Measurements from ENCODE around the gene ERI2.
"Not testable (repeated sequence)": the region's sequence is repeated elsewhere in the genome, so short reads cannot be mapped to it uniquely, and the experiment has no call there.

ERI2 gene

GRCh38 chr16:20764448-20764847, 41.8 kb downstream of the ERI2 start:
- DNase-seq, result not testable (repeated sequence)

- DNase-seq, result peak; percentile 67
These were observed 42.6 kb downstream of the ERI2 start, which contains the start of gene ACSM3 for GRCh38 chr16:20763461-20764232. Gene ACSM3 (plus strand): TSS chr16:20764014. CDS start chr16:20770035, 6,021 bp downstream.

DNA sequence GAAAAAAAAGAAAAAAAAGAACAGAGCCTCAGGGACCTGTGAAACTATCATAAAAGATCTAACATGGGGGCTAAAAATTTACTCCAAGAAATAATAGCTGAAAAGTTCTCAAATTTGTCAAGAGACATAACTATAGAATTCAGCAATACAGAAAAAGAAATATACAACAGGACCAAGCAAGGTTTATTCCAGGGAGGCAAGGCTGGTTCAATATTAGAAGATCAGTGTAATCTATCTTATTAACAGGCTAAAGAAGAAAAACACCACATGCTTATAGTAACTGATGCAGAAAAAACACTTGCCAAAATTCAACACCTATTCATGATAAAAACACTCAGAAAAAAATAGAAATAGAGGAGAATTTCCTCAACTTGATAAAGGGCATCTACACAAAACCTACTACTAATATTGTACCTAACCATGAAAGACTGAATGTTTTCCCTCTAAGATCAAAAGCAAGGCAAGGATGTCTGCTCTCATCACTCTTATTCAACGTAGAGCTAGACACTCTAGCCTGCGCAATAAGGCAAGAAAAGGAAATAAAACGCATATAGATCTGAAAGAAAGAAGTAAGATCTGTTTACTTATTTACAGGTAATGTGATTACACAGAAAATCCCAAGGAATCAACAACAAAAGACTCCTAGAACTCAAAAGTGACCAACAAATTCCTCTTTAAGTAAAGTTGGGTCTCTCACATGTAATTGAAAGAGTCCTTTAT, 43.7 kb downstream of the ERI2 start:
- DNase-seq, result no peak

DNA sequence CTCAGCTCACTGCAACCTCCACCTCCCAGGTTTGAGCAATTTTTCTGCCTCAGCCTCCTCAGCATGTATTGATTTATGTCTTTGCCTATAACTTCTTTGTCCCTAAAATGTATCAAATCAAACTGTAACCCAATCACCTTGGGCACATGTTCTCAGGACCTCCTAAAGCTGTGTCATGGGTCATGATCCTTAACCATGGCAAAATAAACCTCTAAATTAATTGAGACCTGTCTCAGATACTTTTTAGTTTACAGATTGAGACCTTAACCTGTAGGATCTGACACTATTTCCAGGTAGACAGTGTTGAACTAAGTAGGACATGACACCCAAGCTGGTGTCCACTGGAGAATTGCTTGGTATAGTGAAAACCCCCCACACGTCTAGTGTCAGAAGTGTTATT, 45.1 kb downstream of the ERI2 start:
- no peak for DNase-seq

GRCh38 chr16:20760346-20760745, 45.9 kb downstream of the ERI2 start:
- DNase-seq, result no peak

GRCh38 chr16:20755799-20756198, 50.5 kb downstream of the ERI2 start:
- not testable (repeated sequence) for DNase-seq

DNA sequence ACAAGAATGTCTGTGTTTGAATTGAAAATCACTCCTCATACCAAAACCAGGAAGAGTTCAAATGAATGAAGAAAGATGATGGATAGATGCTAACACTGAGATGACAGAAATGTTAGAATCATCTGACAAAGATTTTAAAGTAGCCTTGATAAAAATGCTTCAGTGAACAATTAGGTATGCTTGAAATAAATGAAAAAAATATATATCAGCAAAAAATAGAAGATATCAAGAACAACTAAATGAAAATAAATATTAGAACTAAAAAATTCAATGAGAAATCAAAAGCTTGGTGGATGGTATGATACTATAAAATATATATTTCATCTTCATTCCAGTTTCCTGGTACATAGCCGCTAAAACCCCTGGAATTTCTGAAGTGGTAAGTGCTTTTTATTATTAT, 51.0 kb downstream of the ERI2 start:
- no peak for DNase-seq

- no peak for DNase-seq
These were observed 52.5 kb downstream of the ERI2 start for GRCh38 chr16:20753727-20754126.

GRCh38 chr16:20750558-20750957, 55.7 kb downstream of the ERI2 start:
- DNase-seq, result no peak

DNA sequence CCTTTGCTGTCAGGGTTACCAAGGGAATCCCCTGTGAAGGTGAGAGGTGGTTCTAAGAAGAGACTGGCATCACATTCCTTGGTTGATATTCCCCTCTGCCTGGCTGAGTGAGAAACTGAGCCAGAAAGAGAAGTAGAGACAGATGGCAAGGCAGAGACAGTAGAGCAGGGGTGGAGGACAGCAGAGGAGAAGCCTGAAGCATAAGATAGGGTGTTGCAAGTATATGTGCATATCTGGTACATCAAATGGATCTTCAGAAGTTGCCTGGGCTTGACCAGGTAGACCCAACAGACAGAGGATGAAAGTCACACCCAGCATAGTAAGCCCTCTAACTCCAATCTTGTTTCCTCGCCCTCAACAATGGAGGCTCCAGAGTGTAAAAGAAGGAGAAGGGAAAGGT, 56.8 kb downstream of the ERI2 start:
- DNase-seq, result no peak

- no peak for DNase-seq
These were observed 59.0 kb downstream of the ERI2 start for GRCh38 chr16:20747030-20747816.

- DNase-seq, result no peak
These were observed 59.8 kb downstream of the ERI2 start for GRCh38 chr16:20746461-20746860.

Measured in CD4-positive, alpha-beta T cell treated with Interleukin-17A for 4 hours (primary cell).